HCEC 1CT (cell line): Measurements from ENCODE around the gene ZNF215.
"Not testable (repeated sequence)": the region's sequence is repeated elsewhere in the genome, so short reads cannot be mapped to it uniquely, and the experiment has no call there.

Experiments used
- DNase-seq: peaks from one replicate; pipeline ENCODE4 v3.0.0-alpha.2; 2017

The ZNF215 gene

GRCh38 chr11:6926208-6927029, at the start of gene ZNF215:
Gene ZNF215 (plus strand): TSS chr11:6926426. CDS start chr11:6932273, 5,847 bp downstream.
- peak; percentile 90 for DNase-seq

GRCh38 chr11:6876914-6877313, 49.3 kb upstream of the ZNF215 start:
- DNase-seq: no peak

GRCh38 chr11:6882751-6883150, 43.5 kb upstream of the ZNF215 start:
- DNase-seq: no peak

DNA sequence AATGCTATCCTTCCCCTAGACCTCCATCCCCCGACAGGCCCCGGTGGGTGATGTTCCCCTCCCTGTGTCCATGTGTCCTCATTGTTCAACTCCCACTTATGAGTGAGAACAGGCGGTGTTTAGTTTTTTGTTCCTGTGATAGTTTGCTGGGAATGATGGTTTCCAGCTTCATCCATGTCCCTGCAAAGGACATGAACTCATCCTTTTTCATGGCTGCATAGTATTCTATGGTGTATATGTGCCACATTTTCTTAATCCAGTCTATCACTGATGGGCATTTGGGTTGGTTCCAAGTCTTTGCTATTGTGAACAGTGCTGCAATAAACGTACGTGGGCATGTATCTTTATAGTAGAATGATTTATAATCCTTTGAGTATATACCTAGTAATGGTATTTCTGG, 38.5 kb upstream of the ZNF215 start:
- DNase-seq: not testable (repeated sequence)

DNA sequence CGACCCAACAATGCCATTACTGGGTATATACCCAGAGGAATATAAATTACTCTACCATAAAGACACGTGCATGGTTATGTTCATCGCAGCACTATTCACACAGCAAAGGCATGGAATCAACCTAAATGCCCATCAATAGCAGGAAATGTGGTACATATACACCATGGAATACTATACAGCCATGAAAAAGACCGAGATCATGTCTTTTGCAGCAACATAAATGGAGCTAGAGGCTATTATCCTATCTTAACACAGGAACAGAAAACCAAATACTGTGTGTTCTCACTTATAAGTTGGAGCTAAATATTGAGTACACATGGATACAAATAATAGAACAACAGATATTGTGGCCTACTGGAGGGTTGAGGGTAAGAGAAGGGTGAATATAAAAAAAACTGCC, 37.4 kb upstream of the ZNF215 start:
- no peak for DNase-seq

- DNase-seq: no peak
Observed at GRCh38 chr11:6889835-6890234, 36.4 kb upstream of the ZNF215 start.

- no peak for DNase-seq
Observed at GRCh38 chr11:6892400-6892799, 33.8 kb upstream of the ZNF215 start, which contains the start of gene OR2D2. Gene OR2D2 (minus strand): TSS chr11:6892500. CDS start chr11:6892500, 0 bp downstream.

- DNase-seq: no peak
Observed at GRCh38 chr11:6894097-6894496, 32.1 kb upstream of the ZNF215 start.

DNA sequence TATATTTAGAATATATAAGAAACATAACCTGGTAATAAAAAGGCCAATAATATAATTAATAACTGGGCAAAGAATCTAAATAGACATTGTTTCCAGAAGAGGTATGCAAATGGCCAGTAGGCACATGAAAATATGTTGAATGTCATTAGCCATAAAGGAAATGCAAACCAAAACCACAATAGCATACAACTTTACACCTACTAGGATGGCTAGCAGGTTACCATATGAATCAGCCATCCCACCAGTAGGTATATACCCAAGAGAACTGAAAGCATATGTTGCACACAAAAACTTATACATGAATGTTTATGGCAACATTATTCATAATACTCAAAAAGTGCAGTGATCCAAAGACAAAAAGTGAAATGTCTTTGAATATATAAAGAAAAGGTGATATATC, 31.2 kb upstream of the ZNF215 start:
- DNase-seq: no peak

DNA sequence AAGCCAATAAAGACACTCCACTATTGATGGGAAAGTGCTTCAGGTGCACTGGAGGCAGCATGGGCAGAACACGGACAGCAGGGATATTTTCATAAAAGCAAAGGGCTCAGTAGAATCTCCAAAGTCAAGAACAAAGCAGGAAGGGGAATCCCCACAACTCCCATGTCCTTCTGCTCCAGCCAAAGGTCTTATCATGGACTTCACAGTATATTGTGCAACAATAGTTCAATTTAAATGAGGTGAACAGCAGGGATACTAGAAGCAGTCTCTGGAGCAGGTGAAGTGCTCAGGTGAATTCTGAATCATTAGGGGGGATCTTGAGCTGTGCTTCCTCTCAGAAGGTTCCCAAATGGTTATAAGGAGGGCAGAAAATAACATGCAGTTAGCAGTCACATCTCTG, 27.3 kb upstream of the ZNF215 start:
- DNase-seq: no peak

DNA sequence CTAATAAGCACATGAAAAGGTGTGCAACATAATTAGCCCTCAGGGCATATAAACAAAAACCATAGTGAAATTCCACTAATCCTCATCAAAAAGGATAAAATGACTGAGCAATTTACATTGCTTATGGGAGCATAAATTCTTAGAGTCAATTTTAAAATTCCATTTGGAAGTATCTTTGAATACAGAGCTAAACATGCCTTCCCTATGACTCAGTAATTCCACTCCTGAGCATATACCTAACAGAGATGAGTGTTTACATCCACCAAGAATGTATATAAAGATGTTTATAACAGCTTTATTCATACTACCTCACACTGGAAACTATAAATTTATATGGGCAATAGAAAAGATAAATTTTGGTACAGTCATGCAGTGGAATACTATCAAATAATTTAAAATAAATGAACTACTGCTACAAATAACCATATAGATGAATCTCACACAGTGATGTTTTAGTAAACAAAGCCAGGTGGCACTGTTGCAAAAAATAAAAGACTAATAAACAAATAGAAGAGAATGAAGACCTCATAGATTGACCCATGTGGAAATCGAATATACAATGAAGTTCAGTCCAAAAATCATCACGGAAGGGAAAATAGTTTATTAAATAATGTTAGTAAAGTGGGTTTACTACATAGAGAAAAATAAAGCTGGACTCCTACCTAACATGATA, 25.8 kb upstream of the ZNF215 start:
- DNase-seq: no peak

GRCh38 chr11:6904804-6905203, 21.4 kb upstream of the ZNF215 start:
- not testable (repeated sequence) for DNase-seq

DNA sequence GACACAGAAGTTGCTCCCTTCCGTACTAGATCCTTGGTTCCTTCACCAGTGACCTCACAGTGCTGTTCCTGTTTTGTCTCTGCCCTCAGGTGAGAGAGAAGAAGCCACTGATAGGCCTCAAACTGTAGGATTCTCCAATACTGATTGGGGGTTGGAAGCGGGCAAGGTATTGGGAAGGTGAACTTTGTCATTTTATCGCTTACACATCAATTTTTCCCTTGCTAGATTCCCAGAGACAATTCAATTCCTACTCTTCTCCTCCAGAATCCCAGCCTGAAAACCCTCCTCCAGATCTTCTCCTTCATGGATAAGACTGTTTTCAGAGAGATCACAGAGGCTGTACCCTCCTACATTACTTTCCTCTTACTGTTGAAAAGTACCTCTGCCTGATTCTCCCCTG, 14.8 kb upstream of the ZNF215 start:
- no peak for DNase-seq

DNA sequence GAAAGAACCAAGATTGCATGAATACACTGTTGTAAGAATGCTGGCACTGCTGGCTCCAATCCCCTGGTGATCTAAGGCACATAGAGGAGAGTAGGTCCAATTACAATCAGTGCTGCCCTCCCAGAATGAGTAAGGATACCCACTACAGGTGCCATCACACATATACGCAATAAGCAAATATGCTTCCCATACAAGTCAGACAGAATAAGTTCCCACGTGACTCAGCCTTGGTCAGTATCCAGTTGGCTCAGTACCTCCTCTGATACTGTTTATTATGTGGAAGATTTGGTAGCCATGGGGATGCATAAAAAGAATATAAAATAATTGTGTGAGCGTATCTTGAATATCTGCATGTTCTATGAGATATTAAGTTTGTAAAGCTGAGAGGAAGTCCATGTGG, 14.3 kb upstream of the ZNF215 start:
- peak; percentile 6 for DNase-seq

DNA sequence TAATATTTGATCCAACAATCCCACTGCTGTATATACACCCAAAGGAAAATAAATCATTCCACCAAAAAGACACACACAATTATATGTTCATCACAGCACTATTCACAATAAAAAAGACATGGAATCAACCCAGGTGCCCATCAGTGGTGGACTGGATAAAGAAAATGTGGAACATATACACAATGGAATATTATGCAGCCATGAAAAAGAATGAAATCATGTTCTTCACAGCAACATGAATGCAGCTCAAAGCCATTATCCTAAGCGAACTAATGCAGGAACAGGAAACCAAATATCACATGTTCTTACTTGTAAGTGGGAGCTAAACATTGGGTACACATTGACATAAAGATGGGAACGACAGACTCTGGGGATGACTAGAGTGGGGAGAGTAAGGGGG, 6.5 kb upstream of the ZNF215 start:
- DNase-seq: no peak

DNA sequence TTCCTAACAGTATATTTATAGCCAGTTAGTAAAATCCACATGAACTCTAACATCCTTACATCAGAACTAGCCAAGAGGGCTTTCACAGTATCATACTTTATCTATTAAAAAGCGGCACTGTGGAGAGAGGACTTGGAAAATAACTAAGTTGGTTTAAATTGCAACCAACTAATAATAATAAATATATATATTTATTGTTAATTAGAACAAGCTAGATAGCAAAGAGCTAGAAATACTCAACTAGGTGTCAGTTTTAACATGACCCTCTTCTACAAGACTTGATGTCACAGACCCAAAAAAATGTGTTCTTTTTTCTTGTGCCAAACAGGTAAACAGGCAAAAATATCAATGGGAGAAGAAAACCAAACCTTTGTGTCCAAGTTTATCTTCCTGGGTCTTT, 5.5 kb upstream of the ZNF215 start, which contains the start of gene OR2D3:
TSS of gene OR2D3 (plus strand) at position 301 of the 400 bp plus-strand sequence. CDS start at position 301, 0 bp downstream.
- DNase-seq: no peak

DNA sequence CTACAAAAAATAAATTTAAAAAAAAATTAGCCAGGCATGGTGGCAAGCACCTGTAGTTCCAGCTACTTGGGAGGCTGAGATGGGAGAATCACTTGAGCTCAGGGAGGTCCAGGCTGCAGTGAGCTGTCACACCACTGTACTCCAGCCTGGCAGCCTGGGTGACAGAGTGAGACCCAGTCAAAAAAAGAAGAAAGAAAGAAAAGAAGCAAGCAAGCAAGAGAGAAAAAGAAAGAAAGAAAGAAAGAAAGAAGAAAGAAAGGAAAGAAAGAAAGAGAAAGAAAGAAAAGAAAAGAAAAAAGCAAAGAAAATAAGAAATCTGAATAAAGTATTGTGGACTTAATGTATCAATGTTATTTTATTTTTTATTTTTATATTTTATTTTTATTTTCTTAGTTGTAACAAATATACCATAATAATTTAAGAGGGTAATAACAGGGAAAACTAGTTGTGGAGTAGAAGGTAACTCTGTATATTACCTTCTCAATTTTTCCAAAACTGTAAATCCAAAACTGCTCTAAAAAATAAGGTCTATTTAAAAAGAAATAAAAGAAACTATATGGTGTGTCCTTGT, 1.1 kb upstream of the ZNF215 start:
- no peak for DNase-seq

DNA sequence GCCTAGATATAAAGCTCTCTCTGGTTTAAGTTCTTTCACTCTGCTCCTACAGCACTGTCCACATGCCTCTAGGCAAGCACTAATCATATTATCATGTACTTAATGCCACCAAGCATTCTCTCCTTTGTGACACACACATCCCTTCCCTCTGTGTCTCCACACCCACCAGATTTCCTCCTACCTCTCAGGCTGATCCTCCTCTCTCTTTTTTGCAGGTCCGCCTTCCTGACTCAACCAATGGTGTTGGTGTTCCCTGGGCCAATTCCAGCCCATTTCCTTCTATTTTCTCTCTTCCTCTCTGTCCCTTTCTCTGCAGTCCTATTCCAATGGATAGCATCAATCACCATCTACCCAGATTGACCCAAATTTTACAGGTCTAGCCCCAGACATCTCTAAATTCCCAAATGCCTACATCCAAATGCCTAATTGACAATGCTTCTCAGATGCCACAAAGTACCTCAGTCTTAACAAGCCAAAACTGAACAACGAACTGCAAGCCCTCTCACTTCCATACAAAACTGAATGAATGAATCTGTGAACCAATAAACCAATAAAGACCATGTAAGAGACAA, 504 bp upstream of the ZNF215 start:
- DNase-seq: peak; percentile 36

DNA sequence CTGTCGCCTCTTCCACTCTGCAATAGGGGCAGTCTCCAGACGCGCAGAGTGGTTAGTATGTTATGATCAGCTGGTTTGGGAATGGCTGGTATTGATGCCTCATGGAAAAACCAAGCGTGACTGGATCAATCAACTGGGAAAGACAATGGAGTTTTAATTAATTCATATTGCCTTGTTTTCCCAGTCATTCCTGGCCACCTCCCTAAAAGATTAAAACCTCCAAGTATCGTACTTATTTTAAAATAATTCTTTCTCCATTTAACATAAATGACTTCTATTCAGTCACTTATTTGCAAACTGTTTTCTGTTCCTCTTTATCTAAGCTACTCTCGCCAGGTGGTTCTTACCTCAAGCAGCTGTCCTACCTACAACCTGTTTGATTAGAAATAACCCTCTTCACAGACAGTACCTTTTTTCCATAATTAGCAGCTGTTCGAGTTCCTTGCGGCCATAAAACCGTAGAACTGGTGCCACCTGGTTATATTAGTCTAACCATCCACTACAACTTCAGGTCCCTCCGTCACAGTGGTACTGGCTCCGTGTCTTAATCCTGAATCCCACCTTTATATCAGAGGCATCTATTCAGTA, 898 bp downstream of the ZNF215 start:
- no peak for DNase-seq

GRCh38 chr11:6928916-6929315, 2.7 kb downstream of the ZNF215 start:
- DNase-seq: no peak

DNA sequence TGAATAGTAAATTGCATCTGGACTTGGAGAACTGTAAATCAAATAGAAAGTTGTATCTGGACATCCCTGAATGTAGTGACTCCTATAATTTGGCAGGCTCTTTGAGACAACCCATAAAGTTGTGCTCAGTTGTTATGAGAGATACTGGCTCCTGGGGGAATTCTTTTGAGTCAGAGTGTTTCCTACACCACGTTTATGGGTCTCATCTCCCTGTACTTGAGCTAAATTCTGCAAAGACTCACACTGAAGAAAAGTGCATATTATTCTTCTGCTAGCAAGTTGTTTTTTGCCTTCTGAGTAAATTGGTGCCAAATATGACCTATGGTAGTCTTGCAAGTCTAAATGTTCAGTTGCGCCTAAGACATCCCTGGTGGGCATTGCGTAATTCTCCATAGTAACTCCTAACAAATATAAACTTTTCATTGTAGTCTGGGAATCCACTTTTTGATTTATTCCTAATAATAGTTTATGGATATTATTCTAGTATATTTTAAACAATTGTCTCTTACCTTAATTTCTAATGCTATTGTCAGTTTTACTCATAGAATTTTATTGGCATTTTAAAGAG, 5.0 kb downstream of the ZNF215 start:
- DNase-seq: no peak

- DNase-seq: no peak
Observed at GRCh38 chr11:6932145-6932544, 5.9 kb downstream of the ZNF215 start.

DNA sequence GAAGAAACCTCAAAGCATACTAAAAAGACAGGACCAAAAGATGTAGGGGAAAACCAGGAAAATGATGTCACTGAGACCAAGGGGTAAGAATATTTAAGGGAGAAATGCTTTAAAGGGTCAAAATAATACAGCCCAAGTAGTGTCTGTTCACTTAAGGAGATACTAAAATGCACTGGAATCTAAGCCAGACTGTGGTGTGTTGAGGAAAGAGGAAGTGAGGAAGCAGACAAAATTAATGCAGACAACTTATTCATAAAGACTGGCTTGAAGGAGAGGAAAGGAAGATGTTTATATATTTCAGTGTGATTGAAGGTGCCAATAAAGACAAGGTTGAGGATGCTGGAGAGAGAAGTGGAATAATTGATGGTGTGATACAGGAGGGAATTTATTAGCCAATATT, 15.7 kb downstream of the ZNF215 start:
- DNase-seq: no peak
